HCT116 (cell line): Measurements from ENCODE around the gene DPP9. TPM values are rescaled to one million over a fixed set of nuclear protein-coding genes. Genes with fewer than 3 reads are reported as not detected.

Source experiments
- ATAC-seq: fragments of 200-7000 bp; cut with Tn5 transposase; 2 replicates; pipeline ENCODE4 v1.9.1; 2020; ENCODE audit warnings: mild to moderate bottlenecking, moderate library complexity
- BruUV-seq: library from RNA; stranded (reverse); fragments of 400-500 nt; replicated peaks from 2 replicates; lab custom pipeline; 2021; lab: Mats Ljungman, UMichigan
- CTCF ChIA-PET: fragments of 300-600 bp; sonication (Branson Sonifier 250); formaldehyde crosslinking; loops from one replicate; lab custom pipeline; 2021; ENCODE audit warnings: antibody characterized with exemption; lab: Charles Lee
- POLR2A ChIA-PET: fragments of 300-600, 350-600 bp; sonication (Branson Sonifier 250); formaldehyde crosslinking; loops from one replicate; lab custom pipeline; 2021; ENCODE audit warnings: antibody characterized with exemption; lab: Charles Lee
- RAD21 ChIA-PET, 2 experiments: fragments of 300-600 bp; sonication (Branson Sonifier 250); formaldehyde crosslinking; loops; one replicate each; lab custom pipeline; 2023; ENCODE audit warnings: low total read pairs in 2 of 2; ENCODE audit not compliant: uncharacterized antibody in 2 of 2, unreplicated experiment in 2 of 2, low non-redundant PET in 1 of 2; lab: Charles Lee
- DNase-seq: peaks from one replicate; pipeline ENCODE4 v3.0.0-alpha.2; 2010; ENCODE audit warnings: low read depth, low spot score
- H2AFZ ChIP-seq: fragments of 200-600 bp; shearing (Covaris generic), sonication (generic); 2 replicates; pipeline ENCODE4 v1.6.1; 2017; ENCODE audit warnings: low read depth, mixed run types, mixed read lengths, antibody characterized with exemption, low read length; ENCODE audit not compliant: poor library complexity, severe bottlenecking
- H3K27ac ChIP-seq: 2 replicates; pipeline ENCODE4 v1.5.1; 2012; ENCODE audit warnings: low read depth, low read length
- H3K27me3 ChIP-seq: fragments of 200-600 bp; sonication (generic); 2 replicates; pipeline ENCODE4 v1.6.1; 2016; ENCODE audit warnings: mixed run types, low read length, mixed read lengths; ENCODE audit not compliant: insufficient read depth
- H3K36me3 ChIP-seq, 2 experiments: fragments of 200-500 bp in 1 of 2; fragments of 200-600 bp in 1 of 2; sonication (Bioruptor generic) in 1 of 2; sonication (generic) in 1 of 2; 2 replicates each; pipeline versions ENCODE4 v1.5.1 to v1.6.1; 2014 to 2016; ENCODE audit warnings: low read length in 2 of 2, inconsistent platforms in 1 of 2, mixed read lengths in 1 of 2, mixed run types in 1 of 2; ENCODE audit not compliant: insufficient read depth in 2 of 2, control insufficient read depth in 1 of 2
- H3K4me1 ChIP-seq, 2 experiments: fragments of 200-600 bp in 1 of 2; sonication (generic) in 1 of 2; 2 replicates each; pipeline versions ENCODE4 v1.5.1 to v1.6.1; 2012 to 2017; ENCODE audit warnings: low read length in 2 of 2, inconsistent platforms in 1 of 2, mild to moderate bottlenecking in 1 of 2, mixed read lengths in 1 of 2, mixed run types in 1 of 2, moderate library complexity in 1 of 2; ENCODE audit not compliant: insufficient read depth in 2 of 2, control insufficient read depth in 1 of 2
- H3K4me2 ChIP-seq: fragments of 200-600 bp; sonication (generic); 2 replicates; pipeline ENCODE4 v1.6.1; 2017; ENCODE audit warnings: mixed run types, low read length, mixed read lengths
- H3K4me3 ChIP-seq, 2 experiments: fragments of 200-600 bp in 1 of 2; sonication (generic) in 1 of 2; replicated peaks in 1 of 2; 2 replicates each; pipeline ENCODE4 v1.5.1; 2011 to 2016; ENCODE audit warnings: low read length in 2 of 2, control low read depth in 1 of 2, low read depth in 1 of 2, mild to moderate bottlenecking in 1 of 2, mixed read lengths in 1 of 2, mixed run types in 1 of 2
- H3K79me2 ChIP-seq: fragments of 200-600 bp; sonication (generic); 2 replicates; pipeline ENCODE4 v1.6.1; 2017; ENCODE audit warnings: mild to moderate bottlenecking, mixed run types, low read length, moderate library complexity, mixed read lengths; ENCODE audit not compliant: insufficient read depth
- H3K9ac ChIP-seq: fragments of 200-600 bp; sonication (generic); 2 replicates; pipeline ENCODE4 v1.6.1; 2016; ENCODE audit warnings: low read length, mixed read lengths
- H3K9me2 ChIP-seq: fragments of 200-600 bp; sonication (generic), shearing (Covaris generic); 2 replicates; pipeline ENCODE4 v1.6.1; 2017; ENCODE audit warnings: mixed run types, mild to moderate bottlenecking, moderate library complexity; ENCODE audit not compliant: insufficient read depth
- H3K9me3 ChIP-seq, 2 experiments: fragments of 200-500 bp in 1 of 2; fragments of 200-600 bp in 1 of 2; sonication (Bioruptor generic) in 1 of 2; sonication (generic) in 1 of 2; 2 replicates each; pipeline ENCODE4 v1.6.1; 2014 to 2017; ENCODE audit warnings: low read length in 2 of 2, mixed read lengths in 2 of 2, inconsistent platforms in 1 of 2, low read depth in 1 of 2, mild to moderate bottlenecking in 1 of 2, mixed run types in 1 of 2, moderate library complexity in 1 of 2; ENCODE audit not compliant: control insufficient read depth in 1 of 2, insufficient read depth in 1 of 2
- H4K20me1 ChIP-seq: fragments of 200-600 bp; sonication (generic), shearing (Covaris generic); 2 replicates; pipeline ENCODE4 v1.6.1; 2017; ENCODE audit warnings: mixed run types, mild to moderate bottlenecking, moderate library complexity; ENCODE audit not compliant: insufficient read depth
- CBX3 ChIP-seq: IDR thresholded peaks from 2 replicates; pipeline ENCODE4 v1.6.1; 2012; ENCODE audit warnings: low read depth
- EGR1 ChIP-seq: IDR thresholded peaks from 2 replicates; pipeline ENCODE4 v1.6.1; 2012; ENCODE audit warnings: low read depth
- SIN3A ChIP-seq: IDR thresholded peaks from 2 replicates; pipeline ENCODE4 v1.6.1; 2012; ENCODE audit warnings: low read depth
- SP1 ChIP-seq: IDR thresholded peaks from 2 replicates; pipeline ENCODE4 v1.6.1; 2012; ENCODE audit warnings: low read depth
- ZFX ChIP-seq: fragments of 450-650 bp; IDR thresholded peaks from 2 replicates; pipeline ENCODE4 v1.6.1; 2017
- intact Hi-C: fragments of 100-400 bp; cut with micrococcal nuclease; formaldehyde crosslinking; loops from 2 replicates; pipeline ENCODE4 v1.10.0; 2022
- total RNA-seq: library from RNA; stranded (reverse); gene quantifications from one replicate; pipeline ENCODE4 v1.2.1, GENCODE V29; 2021; ENCODE audit not compliant: unreplicated experiment
- TF ChIP-seq, protein P1 (sequence below): IDR thresholded peaks from 2 replicates; pipeline ENCODE4 v1.6.1; 2011; ENCODE audit warnings: mild to moderate bottlenecking, low read length, moderate library complexity; ENCODE audit not compliant: insufficient replicate concordance; ENCODE audit errors: extremely low read depth

DPP9 gene
- total RNA-seq, 1 experiment from 2014 or later = 67.6 TPM

DNA sequence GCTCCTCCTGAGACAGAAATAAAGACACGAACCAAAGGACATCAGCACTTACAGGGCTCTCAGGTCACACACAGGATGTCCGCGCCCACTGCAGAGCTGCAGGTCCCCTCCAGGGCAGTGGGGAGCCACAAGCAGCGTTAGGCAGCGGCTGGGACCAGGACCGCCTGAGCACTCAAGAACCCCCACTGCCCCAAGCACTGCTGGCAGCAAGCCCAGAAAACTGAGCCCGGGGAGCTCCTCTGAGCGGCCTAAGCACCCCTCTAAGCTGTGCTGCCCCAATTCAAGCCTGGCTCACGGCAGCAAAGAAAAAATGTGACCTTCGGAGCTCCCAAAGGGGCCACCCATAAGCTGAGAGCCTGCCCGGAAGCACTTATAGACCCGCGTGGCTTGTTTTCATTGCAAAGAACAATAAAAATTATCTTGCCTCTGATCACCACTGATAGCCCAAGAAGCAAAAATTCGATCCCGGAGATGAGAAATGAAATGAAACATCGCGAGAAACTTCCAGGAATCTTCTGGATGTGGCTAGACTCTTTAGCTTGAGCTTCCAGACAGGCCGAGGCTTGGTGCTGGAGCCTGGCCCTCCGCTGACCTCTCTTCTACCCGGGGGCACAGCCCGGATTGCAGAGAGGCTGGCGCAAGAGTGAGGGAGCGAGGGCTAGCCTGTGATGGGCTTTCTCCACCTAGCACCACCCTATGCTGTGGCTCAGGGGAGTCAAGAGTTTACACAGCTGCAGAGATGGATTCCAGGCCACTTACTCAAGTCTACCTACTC, 6.3 kb downstream of the DPP9 start:
- H3K9ac ChIP-seq = no peak overlapping the region
- POLR2A ChIA-PET = no interaction called here

More for the DNA sequence above, 6.3 kb downstream of the DPP9 start:
- Histone ChIP-seq H3K4me2 (no peak overlapping the region), H3K4me3 (no peak overlapping the region), H3K79me2 (peaks cover 63% of the 10 kb centered on the region), H3K9me3 (no peaks in the 10 kb centered on the region), H3K27me3 (no peaks in the 10 kb centered on the region), H3K9me2 (no peaks in the 10 kb centered on the region), H4K20me1 (no peaks in the 10 kb centered on the region), H3K36me3 (peaks cover 17 to 59% of the 10 kb centered on the region in 2 experiments; a peak in 3 of 4 replicates), H3K27ac (no peak overlapping the region), H2AFZ (no peak overlapping the region), H3K4me1 (peaks cover 25 to 49% of the 10 kb centered on the region in 2 experiments)
- ChIA-PET CTCF (no interaction called here), RAD21 (no interaction called here)
- ATAC-seq = no peak
- intact Hi-C loops = no loop called here
- no peak for DNase-seq
- TF ChIP-seq, protein P1, sequence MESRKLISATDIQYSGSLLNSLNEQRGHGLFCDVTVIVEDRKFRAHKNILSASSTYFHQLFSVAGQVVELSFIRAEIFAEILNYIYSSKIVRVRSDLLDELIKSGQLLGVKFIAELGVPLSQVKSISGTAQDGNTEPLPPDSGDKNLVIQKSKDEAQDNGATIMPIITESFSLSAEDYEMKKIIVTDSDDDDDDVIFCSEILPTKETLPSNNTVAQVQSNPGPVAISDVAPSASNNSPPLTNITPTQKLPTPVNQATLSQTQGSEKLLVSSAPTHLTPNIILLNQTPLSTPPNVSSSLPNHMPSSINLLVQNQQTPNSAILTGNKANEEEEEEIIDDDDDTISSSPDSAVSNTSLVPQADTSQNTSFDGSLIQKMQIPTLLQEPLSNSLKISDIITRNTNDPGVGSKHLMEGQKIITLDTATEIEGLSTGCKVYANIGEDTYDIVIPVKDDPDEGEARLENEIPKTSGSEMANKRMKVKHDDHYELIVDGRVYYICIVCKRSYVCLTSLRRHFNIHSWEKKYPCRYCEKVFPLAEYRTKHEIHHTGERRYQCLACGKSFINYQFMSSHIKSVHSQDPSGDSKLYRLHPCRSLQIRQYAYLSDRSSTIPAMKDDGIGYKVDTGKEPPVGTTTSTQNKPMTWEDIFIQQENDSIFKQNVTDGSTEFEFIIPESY = no peak
- TF ChIP-seq ZFX (no peak), SIN3A (no peak), SP1 (no peak), EGR1 (no peak), CBX3 (no peak)
- no TSS peak for BruUV-seq
